ENCODE measurements around the gene SOX8. TPM values are rescaled to one million over a fixed set of nuclear protein-coding genes. Genes with fewer than 3 reads are reported as not detected.
A peak's percentile ranks its signal among the peaks of the same experiment; 100 is the strongest.

Gene SOX8
- total RNA-seq, 1 experiment from 2014 or later, result 10.0 TPM

DNA sequence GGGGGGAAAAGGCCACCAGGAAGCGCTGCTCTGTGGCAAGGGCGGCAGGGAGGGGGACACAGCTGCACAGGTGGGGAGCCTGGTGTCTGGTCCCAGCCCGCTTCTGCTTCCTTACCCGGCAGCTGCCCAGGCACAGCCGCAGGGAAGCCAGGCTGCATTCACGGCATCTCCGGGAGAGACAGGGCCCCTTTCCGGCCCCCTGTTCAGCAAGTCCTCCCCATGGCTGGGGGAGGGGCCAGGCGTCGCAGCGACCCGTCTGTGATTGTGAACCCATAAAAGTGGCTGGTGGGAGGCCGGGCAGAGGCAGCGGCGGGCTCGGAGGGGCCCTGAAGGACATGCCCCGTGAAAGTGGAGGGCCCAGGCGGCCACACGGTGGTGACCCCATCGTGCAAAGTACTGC lies 28.7 kb downstream of the SOX8 start:
- Histone ChIP-seq H3K4me3 (ENCODE audit: insufficient read depth, low read depth, low read length) (no peak overlapping the region), H3K27me3 (ENCODE audit: control insufficient read depth, insufficient read depth, low read length) (no peaks in the 10 kb centered on the region), H3K36me3 (replicated peaks; ENCODE audit: control insufficient read depth, insufficient read depth, low read length) (no peaks in the 10 kb centered on the region)
- DNase-seq, result no peak

DNA sequence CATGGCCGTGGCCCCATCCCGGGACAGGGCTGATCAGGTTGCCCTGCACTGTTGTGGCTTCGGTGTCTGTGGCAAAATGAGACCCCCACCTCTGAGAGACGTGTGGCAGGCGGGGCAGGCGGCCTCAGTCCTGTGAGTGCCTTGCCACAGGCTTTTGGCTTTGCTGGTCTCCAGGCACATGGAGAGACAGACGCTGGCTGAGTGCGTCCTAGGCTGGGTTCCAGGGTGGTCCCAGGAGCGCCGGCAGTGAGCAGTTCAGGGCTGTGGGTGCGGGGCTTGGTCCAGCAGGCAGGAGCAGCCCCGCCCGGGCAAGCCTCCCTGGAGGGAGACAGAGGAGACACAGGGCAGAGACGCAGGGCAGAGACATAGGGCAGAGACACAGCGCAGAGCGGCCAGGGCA lies 29.2 kb downstream of the SOX8 start:
- peak; percentile 67 for DNase-seq
- Histone ChIP-seq H3K27me3 (ENCODE audit: control insufficient read depth, insufficient read depth, low read length) (no peaks in the 10 kb centered on the region), H3K36me3 (replicated peaks; ENCODE audit: control insufficient read depth, insufficient read depth, low read length) (no peaks in the 10 kb centered on the region), H3K4me3 (ENCODE audit: insufficient read depth, low read depth, low read length) (no peak overlapping the region)

DNA sequence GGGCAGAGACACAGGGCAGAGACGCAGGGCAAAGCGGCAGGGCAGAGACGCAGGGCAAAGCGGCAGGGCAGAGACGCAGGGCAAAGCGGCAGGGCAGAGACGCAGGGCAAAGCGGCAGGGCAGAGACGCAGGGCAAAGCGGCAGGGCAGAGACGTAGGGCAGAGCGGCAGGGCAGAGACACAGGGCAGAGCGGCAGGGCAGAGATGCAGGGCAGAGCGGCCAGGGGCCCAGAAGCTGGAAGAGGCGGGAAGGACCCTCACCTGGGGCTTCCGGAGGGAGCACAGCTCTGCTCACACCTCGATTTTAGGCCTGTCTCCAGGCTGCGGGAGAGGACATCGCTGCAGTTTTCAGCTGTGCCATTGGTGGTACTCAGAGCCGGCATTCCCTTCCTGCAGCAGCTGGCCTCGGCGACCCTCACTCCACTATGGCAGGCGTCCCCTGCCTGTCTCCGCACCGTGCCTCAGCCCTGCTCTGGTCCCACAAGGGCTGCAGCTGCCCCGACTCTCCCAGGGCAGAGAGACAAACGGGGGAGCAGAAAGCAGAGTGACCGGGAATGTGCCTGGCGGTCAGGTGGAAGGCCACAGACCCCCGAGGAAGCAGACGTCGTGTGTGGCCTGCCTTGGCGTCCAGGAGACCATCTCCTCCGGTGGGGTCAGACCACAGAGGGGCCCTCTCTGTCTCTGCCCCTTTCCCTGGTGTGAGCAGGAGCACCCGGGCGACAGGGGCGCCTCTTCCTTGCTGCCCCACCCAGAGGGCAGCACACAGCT lies 29.9 kb downstream of the SOX8 start:
- H3K36me3 ChIP-seq (replicated peaks; ENCODE audit: control insufficient read depth, insufficient read depth, low read length), result no peaks in the 10 kb centered on the region
- H3K27me3 ChIP-seq (ENCODE audit: control insufficient read depth, insufficient read depth, low read length), result no peaks in the 10 kb centered on the region
- H3K4me3 ChIP-seq (ENCODE audit: insufficient read depth, low read depth, low read length), result no peak overlapping the region
- DNase-seq, result peak; percentile 70

DNA sequence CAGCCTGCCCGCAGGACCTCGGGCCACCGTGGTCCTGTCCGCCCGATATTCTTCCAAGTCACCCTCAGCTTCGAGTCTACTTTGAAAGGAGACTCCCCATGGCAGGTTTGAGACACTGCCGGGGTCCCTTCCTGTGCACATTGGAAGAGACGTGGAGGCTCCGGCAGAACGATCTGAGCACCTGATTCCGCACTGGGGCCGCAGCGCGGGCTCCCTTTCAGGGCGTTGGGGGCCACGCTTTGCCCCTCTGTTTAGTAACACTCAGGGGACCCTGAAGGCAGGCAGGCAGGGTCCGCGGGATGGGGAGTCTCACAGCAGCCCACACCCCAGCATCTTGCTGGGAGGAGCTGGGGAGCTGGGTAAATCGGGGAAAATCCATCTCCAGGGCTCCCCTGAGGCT lies 30.6 kb downstream of the SOX8 start:
- H3K4me3 ChIP-seq (ENCODE audit: insufficient read depth, low read depth, low read length), result no peak overlapping the region
- no peaks in the 10 kb centered on the region for H3K27me3 ChIP-seq (ENCODE audit: control insufficient read depth, insufficient read depth, low read length)
- DNase-seq, result peak; percentile 68
- H3K36me3 ChIP-seq (replicated peaks; ENCODE audit: control insufficient read depth, insufficient read depth, low read length), result no peaks in the 10 kb centered on the region

DNA sequence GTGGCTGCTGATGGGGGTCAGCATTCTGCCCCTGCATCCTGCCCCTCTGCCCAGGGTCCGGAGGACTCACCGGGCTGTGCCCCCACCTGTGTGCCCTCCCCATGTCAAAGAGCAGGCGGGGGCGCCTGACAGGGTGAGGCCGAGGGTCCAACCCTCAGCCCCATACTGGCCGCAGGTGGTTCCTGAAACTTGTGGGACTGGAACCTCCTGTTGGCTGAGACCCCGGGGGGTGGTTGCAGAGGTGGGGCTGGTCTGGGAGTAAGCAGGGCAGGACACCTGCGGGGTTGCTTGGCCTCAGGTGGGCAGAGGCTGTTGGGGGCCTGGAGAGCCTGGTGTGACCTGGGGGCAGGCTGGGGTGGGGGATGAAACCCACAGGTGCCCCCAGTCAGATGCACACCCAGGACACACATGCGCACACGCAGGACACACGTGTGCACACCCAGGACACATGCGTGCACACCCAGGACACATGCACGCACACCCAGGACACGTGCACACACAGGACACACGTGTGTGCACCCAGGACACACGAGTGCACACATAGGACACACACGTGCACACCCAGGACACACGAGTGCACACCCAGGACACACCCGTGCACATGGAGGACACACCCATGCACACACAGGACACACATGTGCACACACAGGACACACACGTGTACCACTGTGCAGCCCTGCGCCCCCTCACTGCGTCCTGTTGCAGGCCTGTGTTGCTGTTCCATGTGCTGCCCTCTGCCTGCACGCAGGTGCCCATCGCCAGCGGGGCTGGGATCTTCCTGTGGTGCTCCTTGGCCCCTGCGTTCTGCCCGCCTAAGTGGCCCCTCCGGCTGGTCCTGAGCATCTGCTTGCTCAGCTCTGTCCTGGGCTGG lies 31.4 kb downstream of the SOX8 start:
- H3K36me3 ChIP-seq (replicated peaks; ENCODE audit: control insufficient read depth, insufficient read depth, low read length), result no peaks in the 10 kb centered on the region
- H3K27me3 ChIP-seq (ENCODE audit: control insufficient read depth, insufficient read depth, low read length), result no peaks in the 10 kb centered on the region
- peak; percentile 65 for DNase-seq
- H3K4me3 ChIP-seq (ENCODE audit: insufficient read depth, low read depth, low read length), result no peak overlapping the region

DNA sequence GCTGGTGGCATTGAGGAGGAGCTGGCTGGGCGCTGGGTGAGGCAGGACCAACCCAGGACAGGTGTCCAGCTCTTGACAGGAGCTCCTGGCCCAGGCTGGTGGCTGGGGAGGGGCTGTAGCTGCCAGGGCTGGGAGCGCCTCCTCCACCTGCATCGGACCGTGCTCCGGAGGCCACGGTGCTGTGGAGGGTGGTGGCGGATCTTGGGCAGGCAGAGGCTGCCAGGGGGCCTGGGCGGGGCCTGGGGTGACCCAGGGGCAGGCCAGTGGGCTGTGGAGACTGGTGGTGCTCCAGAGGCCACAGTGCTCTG lies 32.0 kb downstream of the SOX8 start:
- H3K4me3 ChIP-seq (ENCODE audit: insufficient read depth, low read depth, low read length), result no peak overlapping the region
- no peaks in the 10 kb centered on the region for H3K36me3 ChIP-seq (replicated peaks; ENCODE audit: control insufficient read depth, insufficient read depth, low read length)
- no peaks in the 10 kb centered on the region for H3K27me3 ChIP-seq (ENCODE audit: control insufficient read depth, insufficient read depth, low read length)
- peak; percentile 69 for DNase-seq

DNA sequence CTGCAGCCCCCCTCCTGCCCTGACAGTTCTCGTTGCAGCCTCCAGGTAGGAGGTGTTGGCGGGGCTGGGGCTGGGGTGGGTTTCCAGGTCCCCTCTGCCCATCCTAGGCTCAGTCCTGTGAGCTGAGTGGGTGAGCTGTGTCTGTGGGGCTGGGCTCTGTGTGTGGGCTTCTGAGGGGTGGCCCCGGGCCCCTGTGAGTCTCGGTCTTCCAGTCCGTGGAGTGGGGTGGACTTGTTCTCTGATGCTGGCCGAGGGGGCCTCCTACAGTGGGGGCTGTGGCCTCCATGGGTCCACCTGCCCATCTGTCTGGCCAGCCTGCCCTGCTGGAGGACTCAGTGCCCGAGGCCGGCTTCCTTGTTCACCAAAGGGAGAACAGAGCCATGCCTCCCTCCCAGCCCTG lies 32.7 kb downstream of the SOX8 start:
- no peaks in the 10 kb centered on the region for H3K36me3 ChIP-seq (replicated peaks; ENCODE audit: control insufficient read depth, insufficient read depth, low read length)
- H3K27me3 ChIP-seq (ENCODE audit: control insufficient read depth, insufficient read depth, low read length), result no peaks in the 10 kb centered on the region
- no peak overlapping the region for H3K4me3 ChIP-seq (ENCODE audit: insufficient read depth, low read depth, low read length)
- peak; percentile 60 for DNase-seq

DNA sequence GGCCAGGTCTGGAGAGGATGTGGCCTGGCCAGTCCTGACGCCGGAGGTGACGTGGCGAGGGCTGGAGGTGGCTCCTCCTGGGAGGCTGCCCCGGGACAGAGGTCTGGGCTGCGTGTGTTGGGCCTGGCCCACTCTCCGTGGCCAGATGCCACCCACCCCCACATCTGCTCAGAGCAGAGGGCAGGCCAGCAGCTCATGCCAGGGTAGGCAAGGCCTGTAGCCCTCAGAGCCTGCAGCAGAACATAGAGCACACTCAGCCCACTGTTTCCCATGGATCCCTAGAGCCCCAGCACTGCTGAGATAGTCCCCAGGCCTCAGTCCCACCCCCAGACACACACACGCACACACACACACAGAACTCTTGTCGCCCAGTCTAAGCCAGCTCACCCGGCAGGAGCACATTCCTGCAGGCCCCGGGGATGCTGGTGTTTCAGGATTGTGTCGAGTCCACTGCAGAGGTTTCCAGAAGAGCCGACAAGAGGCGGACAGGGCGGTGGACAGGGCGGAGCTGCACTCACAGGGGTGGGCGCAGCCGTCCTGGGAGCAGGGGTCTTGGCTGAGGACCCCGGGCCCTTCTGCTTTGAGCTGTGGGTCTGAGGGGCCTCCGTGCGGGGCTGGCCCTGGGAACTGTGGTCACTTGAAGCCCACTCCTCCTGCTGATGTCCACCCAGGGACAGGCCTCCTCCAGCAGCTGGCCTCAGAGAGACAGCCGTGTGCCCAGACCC lies 33.4 kb downstream of the SOX8 start:
- no peaks in the 10 kb centered on the region for H3K27me3 ChIP-seq (ENCODE audit: control insufficient read depth, insufficient read depth, low read length)
- no peak for DNase-seq

DNA sequence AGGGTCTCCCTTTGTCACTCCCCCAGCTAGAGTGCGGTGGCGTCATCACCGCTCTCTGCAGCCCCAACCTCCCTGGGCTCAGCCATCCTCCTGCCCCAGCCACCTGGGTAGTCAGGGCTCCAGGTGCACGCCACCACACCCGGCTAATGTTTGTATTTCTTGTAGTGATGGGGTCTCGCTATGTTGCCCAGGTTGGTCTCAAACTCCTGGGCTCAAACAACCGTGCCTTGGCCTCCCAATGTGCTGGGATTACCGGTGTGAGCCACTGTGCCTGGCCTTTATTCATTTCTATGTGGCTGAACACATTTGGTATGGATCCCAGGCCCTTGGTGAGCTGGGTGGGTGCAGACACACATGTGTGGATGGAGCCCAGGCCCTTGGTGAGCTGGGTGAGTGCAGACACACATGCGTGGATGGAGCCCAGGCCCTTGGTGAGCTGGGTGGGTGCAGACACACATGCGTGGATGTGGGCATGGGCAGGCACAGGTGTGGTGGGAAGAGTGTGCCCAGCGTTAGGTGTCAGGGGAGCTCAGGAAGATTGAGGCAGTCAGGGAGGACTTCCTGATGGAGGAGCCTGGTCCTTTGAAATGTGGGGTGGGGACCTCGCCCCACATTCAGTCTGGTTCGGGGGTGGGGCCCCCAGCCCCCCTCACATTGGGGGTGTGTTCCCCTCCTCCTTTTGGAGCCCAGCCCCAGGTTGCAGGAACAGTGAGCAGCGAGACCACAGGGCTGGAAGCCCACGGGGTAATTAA lies 37.1 kb downstream of the SOX8 start:
- Histone ChIP-seq H3K36me3 (replicated peaks; ENCODE audit: control insufficient read depth, insufficient read depth, low read length) (no peaks in the 10 kb centered on the region), H3K4me3 (ENCODE audit: insufficient read depth, low read depth, low read length) (no peak overlapping the region), H3K27me3 (ENCODE audit: control insufficient read depth, insufficient read depth, low read length) (no peaks in the 10 kb centered on the region)
- DNase-seq, result no peak

More for the DNA sequence above, 33.4 kb downstream of the SOX8 start:
- H3K4me3 ChIP-seq (ENCODE audit: insufficient read depth, low read depth, low read length), result no peak overlapping the region
- no peaks in the 10 kb centered on the region for H3K36me3 ChIP-seq (replicated peaks; ENCODE audit: control insufficient read depth, insufficient read depth, low read length)

DNA sequence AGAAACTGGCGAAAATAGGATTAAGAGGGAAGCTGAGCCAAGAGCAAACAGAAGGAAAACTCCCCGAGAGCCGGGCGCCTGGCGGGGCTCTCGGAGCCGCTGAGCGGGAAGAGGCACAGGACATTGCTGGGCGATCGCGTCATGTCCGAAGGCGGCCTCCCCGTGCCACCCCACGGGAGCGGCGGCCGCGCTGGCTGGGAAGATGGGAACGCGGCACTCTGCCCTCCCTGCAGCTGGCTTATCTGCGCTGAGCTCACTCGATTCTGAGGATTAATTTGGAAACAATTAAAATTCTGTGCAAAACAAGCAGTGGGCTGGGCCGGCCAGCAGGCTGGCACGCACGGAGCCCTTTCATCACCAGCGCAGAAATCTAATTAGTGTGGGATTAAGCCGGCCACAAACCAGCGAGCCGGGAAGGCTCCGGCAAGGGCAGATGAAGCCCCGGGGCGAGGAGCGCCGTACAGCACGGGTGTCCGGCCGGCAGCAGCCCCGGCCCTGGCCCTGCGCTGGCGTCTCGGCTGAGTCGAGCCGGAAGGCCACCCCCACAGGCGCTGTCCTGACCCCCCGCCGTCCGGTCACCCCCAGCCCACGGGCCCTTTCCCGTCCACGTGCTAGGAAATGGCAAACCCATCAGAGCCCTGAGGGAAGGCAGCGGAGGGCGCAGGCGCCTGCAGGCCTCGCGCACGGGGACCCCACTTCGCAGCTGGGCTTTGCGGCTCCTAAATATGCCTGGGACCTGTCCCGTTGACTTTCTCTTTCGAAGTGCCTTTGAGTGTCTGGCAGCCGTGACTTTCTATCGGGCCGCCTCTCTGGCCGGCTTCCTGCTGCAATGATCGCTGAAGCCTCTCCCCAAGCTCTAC lies 37.9 kb downstream of the SOX8 start:
- H3K27me3 ChIP-seq (ENCODE audit: control insufficient read depth, insufficient read depth, low read length), result no peaks in the 10 kb centered on the region
- H3K36me3 ChIP-seq (replicated peaks; ENCODE audit: control insufficient read depth, insufficient read depth, low read length), result no peaks in the 10 kb centered on the region
- H3K4me3 ChIP-seq (ENCODE audit: insufficient read depth, low read depth, low read length), result no peak overlapping the region

DNA sequence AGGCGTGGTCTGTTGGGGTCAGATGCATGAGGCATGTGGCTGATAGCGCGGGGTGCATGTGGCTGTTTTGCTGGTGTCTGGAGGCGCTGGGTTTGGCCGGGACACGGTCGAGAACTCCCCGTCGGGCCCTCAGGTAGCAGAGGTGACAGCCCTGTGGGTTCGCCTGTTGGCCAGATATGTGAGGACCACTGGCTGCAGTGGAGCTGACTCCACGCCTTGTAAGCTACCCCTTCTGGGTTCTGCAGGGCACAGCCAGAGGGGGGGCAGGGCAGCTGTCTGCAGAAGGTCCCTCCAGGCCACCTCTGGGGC lies 38.5 kb downstream of the SOX8 start:
- Histone ChIP-seq H3K36me3 (replicated peaks; ENCODE audit: control insufficient read depth, insufficient read depth, low read length) (no peaks in the 10 kb centered on the region), H3K27me3 (ENCODE audit: control insufficient read depth, insufficient read depth, low read length) (no peaks in the 10 kb centered on the region), H3K4me3 (ENCODE audit: insufficient read depth, low read depth, low read length) (no peak overlapping the region)
- no peak for DNase-seq

More for the DNA sequence above, 37.9 kb downstream of the SOX8 start:
- DNase-seq, result no peak

DNA sequence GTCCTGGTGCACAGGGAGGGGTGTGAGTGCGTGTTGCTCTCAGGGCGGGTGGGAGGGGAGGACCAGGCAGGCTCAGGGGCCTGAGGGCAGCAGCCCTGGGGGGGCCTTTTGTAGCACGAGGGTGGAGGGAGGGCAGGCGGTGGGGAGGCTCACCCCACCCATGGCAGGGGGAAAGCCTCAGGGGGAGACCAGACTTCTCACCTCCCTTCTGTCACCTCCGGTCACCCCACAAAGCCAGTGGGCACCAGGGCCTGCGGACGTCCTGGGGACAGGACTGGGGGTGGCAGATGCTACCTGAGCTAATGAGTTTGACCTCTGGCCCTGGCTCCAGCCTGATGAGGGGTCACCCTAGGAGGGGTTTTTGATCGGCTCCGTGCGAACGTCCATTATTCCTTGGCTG lies 39.0 kb downstream of the SOX8 start:
- Histone ChIP-seq H3K4me3 (ENCODE audit: insufficient read depth, low read depth, low read length) (no peak overlapping the region), H3K36me3 (replicated peaks; ENCODE audit: control insufficient read depth, insufficient read depth, low read length) (no peaks in the 10 kb centered on the region), H3K27me3 (ENCODE audit: control insufficient read depth, insufficient read depth, low read length) (no peaks in the 10 kb centered on the region)
- DNase-seq, result no peak

DNA sequence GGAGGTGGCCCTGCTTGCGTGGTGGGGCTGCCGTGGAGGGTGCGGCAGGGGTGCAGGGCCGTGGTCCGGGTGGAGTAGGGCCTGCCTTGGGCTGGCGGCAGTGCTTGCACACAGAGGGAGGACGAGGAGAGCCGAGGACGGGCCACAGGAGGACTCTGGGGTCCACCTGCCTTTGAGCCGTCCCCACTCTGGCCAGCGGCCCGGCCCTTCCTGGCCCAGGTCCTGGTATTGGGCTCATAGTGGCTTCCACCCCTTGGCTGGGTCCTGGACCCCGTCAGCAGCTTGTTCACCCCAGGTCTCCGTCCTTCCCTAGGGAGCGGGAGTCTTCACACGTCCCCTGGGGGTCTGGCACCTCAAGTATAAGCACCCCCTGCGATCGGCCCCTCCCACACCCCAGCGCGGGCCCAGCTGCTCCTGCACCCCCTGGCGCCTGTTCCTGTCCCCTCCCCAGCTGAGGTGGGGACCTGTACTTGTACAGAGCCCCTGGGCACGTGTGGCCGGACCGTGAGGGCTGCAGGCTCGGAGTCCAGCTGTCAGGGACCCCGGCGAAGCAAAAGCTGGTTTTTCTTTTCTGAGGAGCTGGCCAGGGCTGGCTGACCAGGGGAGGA lies 40.1 kb downstream of the SOX8 start:
- Histone ChIP-seq H3K27me3 (ENCODE audit: control insufficient read depth, insufficient read depth, low read length) (no peaks in the 10 kb centered on the region), H3K4me3 (ENCODE audit: insufficient read depth, low read depth, low read length) (no peak overlapping the region), H3K36me3 (replicated peaks; ENCODE audit: control insufficient read depth, insufficient read depth, low read length) (no peaks in the 10 kb centered on the region)
- no peak for DNase-seq
